Measurements from ENCODE around the gene CTRB2.

GRCh38 chr16:75238853-75239541 lies 32.0 kb upstream of the CTRB2 start:
- no peak for TF ChIP-seq POLR2AphosphoS5 (IDR thresholded peaks at IDR 0.05)
- TF ChIP-seq CTCF (IDR thresholded peaks at IDR 0.05), result peak in 2 of 3 donors; percentile 19 to 22
- TF ChIP-seq POLR2A (IDR thresholded peaks at IDR 0.05), result no peak

All from breast epithelium (tissue), 3 donors.